Naive B cell (primary cell): Measurements from ENCODE around the gene GTF3C2. TPM values are rescaled to one million over a fixed set of nuclear protein-coding genes. Genes with fewer than 3 reads are reported as not detected.

Experiments
- ATAC-seq, 2 donors: fragments of 150-1000 bp; cut with Tn5 transposase; 2 replicates each; pipeline ENCODE4 v1.10.0; 2021; ENCODE audit warnings: low read depth in 2 of 2, mild to moderate bottlenecking in 2 of 2, moderate library complexity in 2 of 2
- DNase-seq: peaks from one replicate; pipeline ENCODE4 v3.0.0; 2022
- H3K27ac Mint-ChIP-seq, 6 donors: one replicate each; pipeline ENCODE4 v1.8.0; 2020 to 2022; ENCODE audit warnings: mild to moderate bottlenecking in 6 of 6, mixed read lengths in 6 of 6, moderate library complexity in 5 of 6, inconsistent platforms in 2 of 6
- H3K27me3 Mint-ChIP-seq, 3 donors: one replicate each; pipeline ENCODE4 v1.8.0; 2021 to 2022; ENCODE audit warnings: mixed read lengths in 3 of 3, mild to moderate bottlenecking in 1 of 3
- H3K36me3 Mint-ChIP-seq, 2 donors: one replicate each; pipeline ENCODE4 v1.8.0; 2020 to 2022; ENCODE audit warnings: mixed read lengths in 2 of 2, inconsistent platforms in 1 of 2, mild to moderate bottlenecking in 1 of 2
- H3K4me1 Mint-ChIP-seq, 3 donors: one replicate each; pipeline ENCODE4 v1.8.0; 2020 to 2022; ENCODE audit warnings: mixed read lengths in 3 of 3, inconsistent platforms in 1 of 3, mild to moderate bottlenecking in 1 of 3, moderate library complexity in 1 of 3
- H3K4me3 Mint-ChIP-seq, 8 donors: one replicate each; pipeline ENCODE4 v1.8.0; 2020 to 2022; ENCODE audit warnings: mild to moderate bottlenecking in 8 of 8, mixed read lengths in 8 of 8, moderate library complexity in 8 of 8, inconsistent platforms in 2 of 8
- H3K9me3 Mint-ChIP-seq, 7 donors: one replicate each; pipeline ENCODE4 v1.8.0; 2020 to 2022; ENCODE audit warnings: mixed read lengths in 7 of 7, mild to moderate bottlenecking in 5 of 7, inconsistent platforms in 2 of 7, moderate library complexity in 1 of 7
- polyA plus RNA-seq, 6 donors: library from polyadenylated mRNA; unstranded; fragments of 300-500 nt; fragmentation: Illumina TruSeq; gene quantifications; one replicate each; pipeline ENCODE4 v1.2.3, GENCODE V29; 2021; ENCODE audit warnings: low read depth in 6 of 6

The GTF3C2 gene
- polyA plus RNA-seq, 6 donors from 2014 or later = 31.8 to 50.6 (median 39.9) TPM

DNA sequence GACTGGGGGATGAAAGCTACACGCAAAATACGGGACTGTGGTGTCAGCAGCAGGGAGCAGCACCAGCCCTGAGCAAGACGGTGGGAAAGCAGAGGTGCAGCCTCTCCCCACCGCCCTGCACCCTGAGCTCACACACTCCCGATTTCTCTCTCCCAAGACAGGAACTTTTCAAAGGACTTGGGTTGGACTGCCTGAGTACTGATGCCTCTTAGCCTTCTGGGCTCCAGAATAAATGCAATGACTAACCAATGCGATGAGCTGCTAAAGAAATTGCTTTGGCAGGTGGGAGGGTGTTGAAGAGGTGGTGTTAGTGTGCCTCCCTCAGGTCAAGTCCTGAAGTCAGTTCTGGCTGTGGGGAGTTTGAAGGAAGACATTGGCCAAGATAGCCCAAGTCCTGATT is 64.7 kb downstream of the GTF3C2 start:
- DNase-seq (no peak), ATAC-seq (no peak)
- Mint-ChIP-seq H3K4me1 (peaks cover 0 to 10% (median 0%) of the 10 kb centered on the region in 3 donors), H3K4me3 (no peak overlapping the region), H3K27me3 (peaks cover 0 to 16% (median 13%) of the 10 kb centered on the region in 3 donors), H3K27ac (peak overlapping the region in 1 of 6 donors; percentile 76), H3K36me3 (no peaks in the 10 kb centered on the region), H3K9me3 (no peaks in the 10 kb centered on the region)

DNA sequence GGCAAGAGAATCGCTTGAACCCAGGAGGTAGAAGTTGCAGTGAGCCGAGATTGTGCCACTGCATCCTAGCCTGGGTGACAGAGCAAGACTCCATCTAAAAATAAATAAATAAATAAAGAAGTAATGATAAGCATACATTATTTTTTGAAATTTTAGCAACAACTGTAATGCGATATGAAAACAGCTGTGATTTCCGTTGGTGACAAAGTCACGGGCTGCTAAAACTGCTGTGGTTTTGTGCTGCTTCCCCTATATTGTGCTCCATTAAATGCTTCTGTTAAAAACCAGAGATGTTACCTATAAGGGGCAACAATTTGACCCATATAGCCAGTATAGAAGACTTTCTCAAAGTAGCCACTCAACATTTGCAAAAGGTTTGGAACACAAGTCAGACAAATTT is 66.0 kb downstream of the GTF3C2 start:
- peak overlapping the region in 1 of 6 donors; percentile 84 for H3K27ac Mint-ChIP-seq
- ATAC-seq = peak; percentile 47 to 73
- H3K27me3 Mint-ChIP-seq = peaks cover under 1 to 9% (median 7%) of the 10 kb centered on the region in 3 donors
- H3K9me3 Mint-ChIP-seq = no peaks in the 10 kb centered on the region
- no peak overlapping the region for H3K4me3 Mint-ChIP-seq
- no peaks in the 10 kb centered on the region for H3K36me3 Mint-ChIP-seq
- peak; percentile 17 for DNase-seq
- H3K4me1 Mint-ChIP-seq = peaks cover 0 to 10% (median 0%) of the 10 kb centered on the region in 3 donors

DNA sequence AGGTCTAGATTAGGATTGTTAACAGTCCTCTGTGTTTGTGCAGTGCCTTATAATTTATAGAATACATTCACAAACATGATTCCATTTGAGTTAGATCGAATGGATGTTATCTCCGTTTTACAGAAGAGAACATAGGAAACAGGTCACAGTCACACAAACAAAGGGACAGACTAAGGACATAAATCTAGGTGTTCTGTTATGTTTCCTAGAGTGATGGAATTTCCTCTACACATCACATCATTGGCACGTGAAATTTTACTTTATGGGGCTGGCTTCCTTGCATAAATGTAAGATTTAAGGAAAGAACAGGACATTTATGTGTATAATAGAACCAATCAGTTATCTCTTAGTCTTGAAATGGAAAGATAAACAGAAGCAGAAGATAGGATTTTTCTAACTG is 68.0 kb downstream of the GTF3C2 start:
- Mint-ChIP-seq H3K36me3 (no peaks in the 10 kb centered on the region), H3K4me1 (peaks cover 0 to 10% (median 0%) of the 10 kb centered on the region in 3 donors), H3K9me3 (no peaks in the 10 kb centered on the region), H3K4me3 (no peak overlapping the region), H3K27me3 (peaks cover 6 to 16% (median 8%) of the 10 kb centered on the region in 3 donors), H3K27ac (no peak overlapping the region)
- ATAC-seq (no peak), DNase-seq (no peak)

DNA sequence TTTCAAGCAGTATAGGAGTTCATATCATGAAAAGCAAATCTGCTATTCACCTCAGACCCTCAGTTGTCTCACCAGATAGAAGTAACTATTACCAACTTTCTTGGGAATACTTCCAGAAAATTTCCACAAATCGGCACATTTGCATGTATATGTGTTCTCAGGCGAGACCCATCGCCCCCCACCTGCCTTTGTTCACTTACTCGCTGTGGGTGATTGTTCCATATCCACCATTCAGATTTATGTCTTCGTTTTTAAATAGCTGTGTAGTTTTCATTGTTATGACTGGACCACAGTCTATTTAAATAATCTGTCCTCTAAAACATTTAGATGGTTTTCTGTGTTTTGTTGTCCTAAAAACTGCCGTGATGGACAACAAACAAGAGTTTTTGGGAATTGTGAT is 71.1 kb downstream of the GTF3C2 start:
- ATAC-seq (no peak), DNase-seq (no peak)
- Mint-ChIP-seq H3K9me3 (no peaks in the 10 kb centered on the region), H3K4me3 (no peak overlapping the region), H3K36me3 (no peaks in the 10 kb centered on the region), H3K4me1 (peaks cover 0 to 3% (median 0%) of the 10 kb centered on the region in 3 donors), H3K27ac (no peak overlapping the region), H3K27me3 (peaks cover 11 to 41% (median 20%) of the 10 kb centered on the region in 3 donors)

DNA sequence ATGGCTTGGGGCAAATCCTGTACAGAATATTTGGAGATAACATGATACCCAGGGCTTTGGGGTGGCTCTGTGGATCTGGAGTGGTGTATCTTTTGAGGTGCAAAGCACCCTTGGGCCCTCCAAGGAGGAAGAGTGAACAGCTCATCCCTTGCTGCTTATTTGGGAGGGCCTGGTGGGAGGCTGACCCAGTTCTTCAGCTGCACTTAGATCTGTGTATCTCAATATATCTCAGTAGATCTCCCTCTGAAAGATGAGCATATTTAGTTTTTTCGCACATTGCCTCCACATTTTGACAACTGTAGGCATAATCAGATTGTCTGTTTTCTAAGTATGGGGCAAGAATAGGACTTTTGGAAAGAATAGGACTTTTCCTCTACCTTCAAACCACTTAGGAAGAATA is 71.6 kb downstream of the GTF3C2 start:
- Mint-ChIP-seq H3K27ac (no peak overlapping the region), H3K4me1 (peaks cover 0 to under 1% (median under 1%) of the 10 kb centered on the region in 3 donors), H3K9me3 (no peaks in the 10 kb centered on the region), H3K36me3 (no peaks in the 10 kb centered on the region), H3K27me3 (peaks cover 13 to 41% (median 20%) of the 10 kb centered on the region in 3 donors), H3K4me3 (no peak overlapping the region)
- ATAC-seq = no peak
- DNase-seq = no peak

DNA sequence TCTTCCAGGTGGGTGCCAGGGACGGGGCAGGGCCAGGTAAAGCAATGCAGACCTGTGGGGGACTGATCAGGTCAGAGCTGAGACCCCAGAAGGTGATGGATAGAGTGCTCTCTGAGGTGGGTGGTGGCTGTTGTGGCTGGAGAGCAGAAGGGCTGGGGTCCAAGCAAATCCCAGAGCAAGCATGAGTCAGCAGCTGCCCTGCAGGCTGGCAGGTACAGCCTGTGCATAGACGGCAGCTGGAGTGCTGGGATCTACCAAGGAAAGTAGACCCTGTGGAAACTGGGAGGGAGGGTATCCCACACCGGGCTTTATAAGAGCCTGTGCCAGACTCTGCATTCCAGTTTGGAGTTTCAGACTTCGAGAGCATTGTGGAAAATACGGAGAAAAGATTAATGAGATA is 73.7 kb downstream of the GTF3C2 start:
- Mint-ChIP-seq H3K36me3 (no peaks in the 10 kb centered on the region), H3K27ac (no peak overlapping the region), H3K27me3 (peaks cover 16 to 37% (median 17%) of the 10 kb centered on the region in 3 donors), H3K4me1 (peaks cover 6% of the 10 kb centered on the region in 3 donors), H3K9me3 (no peaks in the 10 kb centered on the region), H3K4me3 (no peak overlapping the region)
- DNase-seq = no peak
- no peak for ATAC-seq

DNA sequence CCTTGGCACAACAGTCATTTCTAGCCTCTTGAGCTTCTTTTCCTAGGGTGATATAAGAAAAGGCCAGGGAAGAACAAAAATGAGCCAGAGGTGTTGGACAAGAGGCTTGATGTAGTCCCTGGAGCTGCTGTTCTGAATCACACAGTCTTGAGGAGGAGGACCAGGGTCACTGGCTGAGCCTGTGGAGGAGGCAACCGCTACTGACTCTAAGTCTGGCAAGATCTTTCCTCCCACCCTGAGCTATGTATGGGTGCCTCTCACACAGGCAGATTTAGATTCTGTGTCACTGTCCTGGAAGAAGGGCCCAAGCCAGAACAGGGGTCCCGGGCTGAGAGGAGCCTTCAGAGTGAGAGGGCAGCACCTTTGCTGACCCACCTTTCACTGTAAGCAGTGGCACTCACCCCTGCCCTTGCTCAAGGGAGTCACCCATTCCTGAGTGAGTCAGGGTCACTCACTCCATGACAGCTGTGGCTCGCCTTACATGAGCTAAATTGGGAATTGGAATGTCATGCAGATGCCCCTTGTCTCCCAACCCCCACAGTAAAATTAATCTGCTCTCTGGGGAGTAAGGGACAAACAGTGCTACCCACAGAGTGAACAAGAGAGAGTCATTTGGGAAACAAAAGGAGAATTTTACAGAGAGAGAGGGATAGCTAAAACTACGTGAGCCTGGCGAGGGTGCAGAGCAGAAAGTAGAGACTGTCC is 74.6 kb downstream of the GTF3C2 start, which contains the start of gene TRIM54:
Gene TRIM54, plus strand, starts transcription at position 575 of the 705 bp plus-strand sequence. CDS start 303 bp downstream, outside the sequence.
- Mint-ChIP-seq H3K27ac (peak within 1 kb of the TSS in 1 of 6 donors; percentile 64), H3K27me3 (peaks cover 20 to 33% (median 25%) of the 10 kb centered on the region in 3 donors), H3K4me3 (no peak within 1 kb of the TSS), H3K4me1 (peaks cover 6% of the 10 kb centered on the region in 3 donors), H3K9me3 (no peaks in the 10 kb centered on the region), H3K36me3 (no peaks in the 10 kb centered on the region)
- DNase-seq = no peak
- ATAC-seq = no peak

DNA sequence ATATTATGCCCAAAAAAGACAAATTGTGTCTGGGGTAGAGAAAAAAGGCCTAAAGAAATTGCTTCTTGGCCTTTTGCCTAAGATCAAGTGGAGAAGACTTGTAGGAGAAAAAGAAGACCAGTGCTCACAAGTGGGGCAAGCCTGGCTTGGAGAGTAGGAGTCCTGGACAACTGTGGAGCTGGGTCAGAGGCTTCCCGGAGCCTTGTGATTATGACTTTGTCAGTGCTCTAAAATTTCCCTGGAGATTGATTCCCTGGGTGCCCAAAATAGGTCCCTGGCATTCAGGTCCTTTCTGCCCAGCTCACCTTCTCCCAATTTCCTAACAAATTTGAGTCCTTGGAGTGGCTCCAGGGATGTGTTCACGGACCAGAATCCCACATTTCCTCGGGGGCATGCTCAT is 75.1 kb downstream of the GTF3C2 start:
- no peaks in the 10 kb centered on the region for H3K36me3 Mint-ChIP-seq
- H3K4me1 Mint-ChIP-seq = peaks cover 6% of the 10 kb centered on the region in 3 donors
- no peak overlapping the region for H3K4me3 Mint-ChIP-seq
- H3K27me3 Mint-ChIP-seq = peaks cover 23 to 37% (median 25%) of the 10 kb centered on the region in 3 donors
- H3K9me3 Mint-ChIP-seq = no peaks in the 10 kb centered on the region
- H3K27ac Mint-ChIP-seq = no peak overlapping the region
- DNase-seq (no peak), ATAC-seq (no peak)

DNA sequence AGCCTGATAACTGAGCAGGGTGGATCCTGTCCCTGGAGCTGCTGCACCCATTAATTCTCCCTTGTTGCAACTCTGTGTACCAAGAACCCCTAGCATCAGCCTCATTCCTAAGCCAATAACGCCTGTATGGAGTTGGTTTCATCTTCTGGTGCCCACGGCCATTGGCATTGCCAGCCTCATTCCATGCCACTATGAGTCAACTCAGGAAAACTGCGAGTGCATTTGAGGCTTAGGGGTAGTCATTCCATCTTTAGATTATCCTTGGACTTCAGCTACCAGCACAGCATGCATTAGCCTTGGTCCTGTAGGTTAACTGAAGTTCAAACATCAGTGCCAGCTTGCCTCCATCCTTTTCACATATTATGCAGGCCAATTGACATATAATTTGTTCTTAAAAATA is 75.7 kb downstream of the GTF3C2 start:
- H3K27ac Mint-ChIP-seq = peak overlapping the region in 1 of 6 donors; percentile 66
- no peaks in the 10 kb centered on the region for H3K36me3 Mint-ChIP-seq
- peaks cover 24 to 40% (median 25%) of the 10 kb centered on the region in 3 donors for H3K27me3 Mint-ChIP-seq
- peaks cover 6% of the 10 kb centered on the region in 3 donors for H3K4me1 Mint-ChIP-seq
- ATAC-seq = no peak
- peak overlapping the region in 1 of 8 donors; percentile 60 for H3K4me3 Mint-ChIP-seq
- no peaks in the 10 kb centered on the region for H3K9me3 Mint-ChIP-seq
- no peak for DNase-seq

DNA sequence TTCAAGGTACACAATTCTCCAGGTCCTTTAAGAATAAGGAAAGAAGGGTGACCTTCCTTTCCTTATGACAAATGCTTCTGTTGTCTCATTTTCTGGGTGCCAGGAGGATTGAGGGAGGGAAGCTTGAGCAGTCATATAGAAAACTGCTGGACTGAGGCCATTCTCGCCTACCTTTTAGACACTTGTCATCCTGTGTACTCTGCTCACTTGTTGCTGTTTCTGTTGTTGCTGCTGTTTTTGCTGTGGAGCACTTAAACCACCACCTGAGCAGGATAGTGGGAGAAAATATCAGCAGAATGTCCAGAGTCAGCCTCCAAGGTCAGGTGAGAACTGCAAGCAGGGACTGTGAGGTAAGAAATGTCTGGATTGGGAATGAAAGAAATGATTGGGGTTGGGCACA is 78.6 kb downstream of the GTF3C2 start:
- ATAC-seq (no peak), DNase-seq (no peak)
- Mint-ChIP-seq H3K36me3 (no peaks in the 10 kb centered on the region), H3K9me3 (peaks cover 0 to 1% (median 0%) of the 10 kb centered on the region in 7 donors), H3K4me3 (no peak overlapping the region), H3K27ac (no peak overlapping the region), H3K27me3 (peaks cover 21 to 46% (median 43%) of the 10 kb centered on the region in 3 donors), H3K4me1 (peaks cover 6% of the 10 kb centered on the region in 3 donors)

Other genes starting within 250 kb of the GTF3C2 start
- gene CGREF1, start 237.6 kb downstream of the GTF3C2 start, polyA plus RNA-seq = not detected
- 1 to 10 TPM in 2 of 6 donors, not detected in 4; 1.2 to 1.3 TPM for gene ABHD1, start 232.9 kb downstream of the GTF3C2 start, polyA plus RNA-seq
- 100 to 1,000 TPM in 1 of 6 donors, 10 to 100 TPM in 5; 51.0 to 101 (median 56.2) TPM for gene PREB, start 222.1 kb downstream of the GTF3C2 start, polyA plus RNA-seq
- not detected for gene PRR30, start 217.4 kb downstream of the GTF3C2 start, polyA plus RNA-seq
- not detected for gene TCF23, start 207.8 kb downstream of the GTF3C2 start, polyA plus RNA-seq
- gene ATRAID, start 144.7 kb downstream of the GTF3C2 start, polyA plus RNA-seq = 100 to 1,000 TPM; 296 to 424 (median 357) TPM
- 10 to 100 TPM; 15.4 to 55.3 (median 22.4) TPM for gene SLC5A6, start 144.5 kb downstream of the GTF3C2 start, polyA plus RNA-seq
- gene CAD, start 139.4 kb downstream of the GTF3C2 start, polyA plus RNA-seq = 10 to 100 TPM in 5 of 6 donors, 1 to 10 TPM in 1; 5.4 to 20.7 (median 14.0) TPM
- under 1 TPM in 2 of 6 donors, not detected in 4; 0.06 to 0.16 TPM for gene SLC30A3, start 93.7 kb downstream of the GTF3C2 start, polyA plus RNA-seq
- gene DNAJC5G, start 81.3 kb downstream of the GTF3C2 start, polyA plus RNA-seq = not detected
- not detected for gene TRIM54, start 74.3 kb downstream of the GTF3C2 start, polyA plus RNA-seq
- gene UCN, start 48.3 kb downstream of the GTF3C2 start, polyA plus RNA-seq = 1 to 10 TPM in 1 of 6 donors, under 1 TPM in 3, not detected in 2; 0.55 to 1.4 (median 0.91) TPM
- 100 to 1,000 TPM; 133 to 234 (median 151) TPM for gene MPV17, start 33.7 kb downstream of the GTF3C2 start, polyA plus RNA-seq
- gene EIF2B4, start 13.6 kb upstream of the GTF3C2 start, polyA plus RNA-seq = 10 to 100 TPM; 16.3 to 38.9 (median 30.3) TPM
- gene SNX17, start 13.9 kb upstream of the GTF3C2 start, polyA plus RNA-seq = 100 to 1,000 TPM; 216 to 307 (median 256) TPM
- 1 to 10 TPM in 5 of 6 donors, not detected in 1; 2.2 to 6.5 (median 3.7) TPM for gene ZNF513, start 24.0 kb upstream of the GTF3C2 start, polyA plus RNA-seq
- 100 to 1,000 TPM in 1 of 6 donors, 10 to 100 TPM in 5; 67.1 to 105 (median 73.2) TPM for gene PPM1G, start 52.8 kb upstream of the GTF3C2 start, polyA plus RNA-seq
- 10 to 100 TPM; 45.3 to 76.5 (median 59.4) TPM for gene NRBP1, start 71.9 kb upstream of the GTF3C2 start, polyA plus RNA-seq
- gene KRTCAP3, start 85.6 kb upstream of the GTF3C2 start, polyA plus RNA-seq = 1 to 10 TPM in 4 of 6 donors, under 1 TPM in 1, not detected in 1; 1.00 to 8.3 (median 3.9) TPM
- 1 to 10 TPM in 5 of 6 donors, under 1 TPM in 1; 0.47 to 7.5 (median 3.2) TPM for gene IFT172, start 133.0 kb upstream of the GTF3C2 start, polyA plus RNA-seq
- gene FNDC4, start 138.4 kb upstream of the GTF3C2 start, polyA plus RNA-seq = under 1 TPM in 3 of 6 donors, not detected in 3; 0.17 to 0.65 (median 0.33) TPM
- gene GCKR, start 140.1 kb upstream of the GTF3C2 start, polyA plus RNA-seq = not detected
- gene ZNF512, start 226.3 kb upstream of the GTF3C2 start, polyA plus RNA-seq = 10 to 100 TPM; 28.0 to 42.1 (median 36.0) TPM